Measurements from ENCODE around the gene SLC2A10.

GRCh38 chr20:46751856-46752255 lies 42.4 kb downstream of the SLC2A10 start:
- TF ChIP-seq POLR2A (IDR thresholded peaks at IDR 0.05) = no peak
- TF ChIP-seq CTCF (IDR thresholded peaks at IDR 0.05) = no peak
- no peak for TF ChIP-seq POLR2AphosphoS5 (IDR thresholded peaks at IDR 0.05)

Measured in gastroesophageal sphincter (tissue), 3 donors.